Activated CD4-positive, alpha-beta T cell treated with anti-CD3 and anti-CD28 coated beads, Interleukin-2, amount 10 ng/mL, durations not matched to agents 7 days and 5 days (primary cell): Measurements from ENCODE around the gene CCK. TPM values are rescaled to one million over a fixed set of nuclear protein-coding genes. Genes with fewer than 3 reads are reported as not detected.

ENCODE experiments used
- CTCF ChIA-PET: fragments of 350-600 bp; sonication (Branson Sonifier 250); formaldehyde crosslinking; loops from one replicate; lab custom pipeline; 2021; ENCODE audit warnings: antibody characterized with exemption; lab: Charles Lee
- POLR2A ChIA-PET: fragments of 350-600 bp; sonication (Branson Sonifier 250); formaldehyde crosslinking; loops from one replicate; lab custom pipeline; 2021; ENCODE audit warnings: antibody characterized with exemption; lab: Charles Lee
- DNase-seq: peaks from one replicate; pipeline ENCODE4 v3.0.0-alpha.2; 2020
- H3K27ac Mint-ChIP-seq: one replicate; pipeline ENCODE4 v1.8.0; 2021; ENCODE audit warnings: mild to moderate bottlenecking, moderate library complexity, mixed read lengths
- H3K27me3 Mint-ChIP-seq: one replicate; pipeline ENCODE4 v1.8.0; 2021; ENCODE audit warnings: mixed read lengths
- H3K36me3 Mint-ChIP-seq: one replicate; pipeline ENCODE4 v1.8.0; 2021; ENCODE audit warnings: low read depth, mixed read lengths
- H3K4me1 Mint-ChIP-seq: one replicate; pipeline ENCODE4 v1.8.0; 2021; ENCODE audit warnings: mixed read lengths
- H3K4me3 Mint-ChIP-seq: one replicate; pipeline ENCODE4 v1.8.0; 2021; ENCODE audit warnings: mild to moderate bottlenecking, moderate library complexity, mixed read lengths
- H3K9me3 Mint-ChIP-seq: one replicate; pipeline ENCODE4 v1.8.0; 2021; ENCODE audit warnings: mixed read lengths
- total RNA-seq, 2 experiments: library from RNA; stranded (reverse); gene quantifications; one replicate each; pipeline ENCODE4 v1.2.3, GENCODE V29; 2021

Gene CCK
- total RNA-seq, 2 experiments from 2014 or later: not detected

- H3K4me1 Mint-ChIP-seq: peaks cover 4% of the 10 kb centered on the region
- H3K36me3 Mint-ChIP-seq: no peaks in the 10 kb centered on the region
- no peak overlapping the region for H3K27ac Mint-ChIP-seq
- H3K9me3 Mint-ChIP-seq: no peaks in the 10 kb centered on the region
- H3K4me3 Mint-ChIP-seq: no peak overlapping the region
- POLR2A ChIA-PET: no interaction called here
- CTCF ChIA-PET: no interaction called here
- DNase-seq: no peak
- H3K27me3 Mint-ChIP-seq: peaks cover 74% of the 10 kb centered on the region
These were observed 2.3 kb downstream of the CCK start for GRCh38 chr3:42263354-42264346.

DNA sequence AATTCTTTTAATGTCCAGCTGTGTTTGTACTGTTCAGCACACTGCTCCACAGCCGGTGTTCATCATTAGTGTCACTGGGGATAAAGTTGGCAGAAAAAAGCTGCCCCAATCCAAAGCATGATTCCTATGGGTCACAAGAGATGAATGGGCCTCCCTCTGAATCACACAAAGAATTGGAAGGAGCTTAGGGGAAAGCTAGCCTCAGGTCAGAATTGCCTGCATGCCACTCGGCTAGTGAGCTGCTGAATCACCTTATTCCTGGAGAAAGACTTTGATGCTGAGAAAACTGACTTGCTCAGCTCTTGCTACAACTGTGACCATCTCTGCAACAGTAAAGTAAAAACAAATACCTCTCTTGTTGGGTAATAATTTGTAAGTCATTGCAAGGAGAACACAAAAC lies 3.5 kb downstream of the CCK start:
- Mint-ChIP-seq H3K36me3 (no peaks in the 10 kb centered on the region), H3K9me3 (no peaks in the 10 kb centered on the region), H3K4me1 (peaks cover 4% of the 10 kb centered on the region), H3K27me3 (peaks cover 75% of the 10 kb centered on the region), H3K27ac (no peak overlapping the region), H3K4me3 (no peak overlapping the region)
- DNase-seq: no peak
- CTCF ChIA-PET: no interaction called here
- POLR2A ChIA-PET: no interaction called here

- Mint-ChIP-seq H3K27me3 (peaks cover 47% of the 10 kb centered on the region), H3K4me3 (no peak overlapping the region), H3K9me3 (no peaks in the 10 kb centered on the region), H3K27ac (no peak overlapping the region), H3K36me3 (no peaks in the 10 kb centered on the region), H3K4me1 (peaks cover 4% of the 10 kb centered on the region)
- ChIA-PET CTCF (interaction anchor here (0.7 kb wide), 1 partner anchor 366 kb away, joined by 3 read pairs; no protein-coding TSS in a partner anchor), POLR2A (no interaction called here)
- no peak for DNase-seq
These were observed 9.0 kb downstream of the CCK start for GRCh38 chr3:42257007-42257406.

- no peak overlapping the region for H3K4me3 Mint-ChIP-seq
- peaks cover 40% of the 10 kb centered on the region for H3K27me3 Mint-ChIP-seq
- ChIA-PET POLR2A (no interaction called here), CTCF (interaction anchor here (0.7 kb wide), 1 partner anchor 365 kb away, joined by 3 read pairs; no protein-coding TSS in a partner anchor)
- peaks cover 4% of the 10 kb centered on the region for H3K4me1 Mint-ChIP-seq
- H3K27ac Mint-ChIP-seq: no peak overlapping the region
- H3K9me3 Mint-ChIP-seq: no peaks in the 10 kb centered on the region
- no peaks in the 10 kb centered on the region for H3K36me3 Mint-ChIP-seq
- DNase-seq: no peak
These were observed 9.7 kb downstream of the CCK start for GRCh38 chr3:42256135-42256819.

GRCh38 chr3:42254566-42254965 lies 11.4 kb downstream of the CCK start:
- Mint-ChIP-seq H3K9me3 (no peaks in the 10 kb centered on the region), H3K4me3 (no peak overlapping the region), H3K36me3 (no peaks in the 10 kb centered on the region), H3K27ac (no peak overlapping the region), H3K27me3 (peaks cover 27% of the 10 kb centered on the region), H3K4me1 (peaks cover 4% of the 10 kb centered on the region)
- no peak for DNase-seq
- POLR2A ChIA-PET: no interaction called here
- CTCF ChIA-PET: no interaction called here

- ChIA-PET CTCF (no interaction called here), POLR2A (no interaction called here)
- no peak overlapping the region for H3K27ac Mint-ChIP-seq
- DNase-seq: no peak
- no peaks in the 10 kb centered on the region for H3K9me3 Mint-ChIP-seq
- H3K4me3 Mint-ChIP-seq: no peak overlapping the region
- H3K36me3 Mint-ChIP-seq: no peaks in the 10 kb centered on the region
- H3K4me1 Mint-ChIP-seq: peaks cover 7% of the 10 kb centered on the region
- peaks cover 29% of the 10 kb centered on the region for H3K27me3 Mint-ChIP-seq
These were observed 15.2 kb downstream of the CCK start for GRCh38 chr3:42250761-42251160.

DNA sequence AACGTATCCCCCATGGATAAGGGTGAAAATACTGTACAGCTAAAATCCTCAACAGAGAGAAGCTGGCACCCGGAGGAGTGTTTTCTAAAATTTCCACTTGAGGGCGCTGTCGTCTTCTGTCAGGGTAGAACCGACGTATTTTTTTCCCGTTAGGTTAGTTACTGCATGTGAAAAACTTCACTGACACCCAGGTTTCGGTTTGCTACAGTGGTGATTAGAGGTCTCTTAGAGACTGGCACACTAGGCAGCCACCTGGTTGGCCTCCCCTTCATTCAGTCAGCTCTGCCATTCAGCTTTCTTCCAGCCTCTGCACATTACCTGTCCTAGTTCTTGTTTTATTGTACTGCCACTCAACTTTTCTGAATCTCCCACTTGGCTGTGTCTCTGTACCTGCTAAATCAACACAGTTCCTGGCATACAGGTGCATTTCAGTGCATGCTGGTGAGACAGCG lies 18.4 kb downstream of the CCK start:
- peak; percentile 72 for DNase-seq
- peaks cover 7% of the 10 kb centered on the region for H3K4me1 Mint-ChIP-seq
- no peak overlapping the region for H3K4me3 Mint-ChIP-seq
- no peaks in the 10 kb centered on the region for H3K36me3 Mint-ChIP-seq
- ChIA-PET CTCF (interaction anchor here (1.0 to 2.8 kb wide), 5 partner anchors 25 to 289 kb away, joined by 3 to 14 read pairs (median 3); no protein-coding TSS in a partner anchor), POLR2A (interaction anchor here (0.6 kb wide), 1 partner anchor 211 kb away, joined by 3 read pairs; no protein-coding TSS in a partner anchor)
- no peaks in the 10 kb centered on the region for H3K9me3 Mint-ChIP-seq
- H3K27ac Mint-ChIP-seq: no peak overlapping the region
- H3K27me3 Mint-ChIP-seq: peaks cover 33% of the 10 kb centered on the region

DNA sequence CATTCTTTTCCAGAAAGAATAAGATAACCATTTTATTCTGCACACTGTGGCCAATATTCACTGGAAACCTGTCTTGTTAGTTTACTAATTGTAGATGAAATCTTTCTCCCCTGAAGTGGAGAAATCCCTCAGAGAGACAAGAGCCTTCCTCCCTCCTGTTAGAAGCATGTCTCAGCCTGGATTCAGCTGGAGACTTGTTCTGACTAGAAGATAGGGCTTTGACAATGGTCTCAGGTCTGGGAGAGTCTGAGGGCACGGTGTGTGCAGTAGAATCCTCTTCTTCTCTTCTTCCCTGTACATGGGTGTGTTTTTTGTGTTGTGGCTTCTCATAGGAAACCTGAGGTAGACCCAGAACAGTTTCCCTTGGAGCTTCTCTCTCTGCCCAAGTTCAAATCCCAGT lies 19.9 kb downstream of the CCK start:
- DNase-seq: no peak
- no peaks in the 10 kb centered on the region for H3K9me3 Mint-ChIP-seq
- H3K4me1 Mint-ChIP-seq: peaks cover 7% of the 10 kb centered on the region
- ChIA-PET POLR2A (no interaction called here), CTCF (interaction anchor here (2.8 kb wide), 1 partner anchor 196 kb away, joined by 14 read pairs; no protein-coding TSS in a partner anchor)
- no peaks in the 10 kb centered on the region for H3K36me3 Mint-ChIP-seq
- no peak overlapping the region for H3K27ac Mint-ChIP-seq
- no peak overlapping the region for H3K4me3 Mint-ChIP-seq
- H3K27me3 Mint-ChIP-seq: peaks cover 37% of the 10 kb centered on the region

DNA sequence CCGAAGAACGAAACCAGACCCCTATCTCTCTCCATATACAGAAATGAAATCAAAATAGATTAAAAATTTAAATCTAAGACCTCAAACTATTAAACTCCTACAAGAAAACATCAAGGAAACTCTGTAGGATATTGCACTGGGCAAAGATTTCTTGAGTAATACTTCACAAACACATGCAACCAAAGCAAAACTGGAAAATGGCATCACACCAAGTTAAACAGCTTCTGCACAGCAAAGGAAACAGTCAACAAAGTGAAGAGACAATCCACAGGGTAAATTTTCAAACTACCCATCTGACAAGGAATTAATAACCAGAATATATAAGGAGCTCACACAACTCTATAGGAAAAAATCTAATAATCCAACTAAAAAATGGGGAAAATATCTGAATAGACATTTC lies 29.4 kb downstream of the CCK start:
- CTCF ChIA-PET: no interaction called here
- Mint-ChIP-seq H3K27me3 (peaks cover 33% of the 10 kb centered on the region), H3K36me3 (no peaks in the 10 kb centered on the region), H3K4me1 (no peaks in the 10 kb centered on the region), H3K4me3 (no peak overlapping the region), H3K27ac (no peak overlapping the region), H3K9me3 (peaks cover 11% of the 10 kb centered on the region)
- no peak for DNase-seq
- POLR2A ChIA-PET: no interaction called here

GRCh38 chr3:42235532-42235931 lies 30.5 kb downstream of the CCK start:
- Mint-ChIP-seq H3K27me3 (peaks cover 33% of the 10 kb centered on the region), H3K4me1 (no peaks in the 10 kb centered on the region), H3K27ac (no peak overlapping the region), H3K36me3 (no peaks in the 10 kb centered on the region), H3K9me3 (peaks cover 11% of the 10 kb centered on the region), H3K4me3 (no peak overlapping the region)
- no peak for DNase-seq
- ChIA-PET CTCF (no interaction called here), POLR2A (no interaction called here)

GRCh38 chr3:42230860-42231259 lies 35.1 kb downstream of the CCK start:
- CTCF ChIA-PET: interaction anchor here (1.5 kb wide), 1 partner anchor 40 kb away, joined by 5 read pairs; no protein-coding TSS in a partner anchor

DNA sequence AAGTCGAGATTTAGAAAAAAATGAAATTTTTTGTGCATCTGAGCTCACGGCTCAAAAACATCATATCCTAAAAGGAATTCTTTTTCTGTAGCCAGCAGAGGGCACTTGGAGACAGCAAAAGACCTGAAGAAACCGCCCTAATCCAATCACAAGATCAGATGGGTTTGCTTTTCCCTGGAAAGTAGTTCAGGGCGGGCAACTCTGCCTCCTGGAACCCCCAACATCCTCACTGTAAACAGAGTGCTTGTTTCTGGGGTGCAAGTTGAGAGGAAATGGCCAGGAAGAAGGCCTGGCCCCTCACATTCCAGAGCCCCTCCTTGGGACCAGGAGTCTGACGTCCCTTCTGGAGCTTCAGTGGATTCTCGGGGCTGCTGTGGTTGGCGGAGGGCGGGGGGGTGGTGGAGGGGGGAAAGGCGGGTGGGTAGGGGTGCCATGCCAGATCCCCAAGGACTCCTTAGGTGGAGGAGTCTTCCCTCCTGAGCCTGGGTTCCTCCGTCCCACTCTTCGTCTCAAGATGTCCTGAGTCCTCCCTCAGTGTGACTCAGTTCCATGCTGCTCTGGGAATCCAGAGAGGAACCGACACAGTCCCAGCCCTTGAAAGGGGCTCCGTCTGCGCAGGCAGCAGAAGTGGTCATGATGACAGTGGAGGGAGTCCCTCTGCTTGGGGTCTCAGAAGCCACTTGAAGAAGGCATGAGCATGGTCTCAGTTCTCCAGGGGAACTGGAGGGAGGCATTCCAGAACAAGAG lies 35.9 kb downstream of the CCK start:
- Mint-ChIP-seq H3K27ac (no peak overlapping the region), H3K4me1 (peaks cover 14% of the 10 kb centered on the region), H3K36me3 (peaks cover 10% of the 10 kb centered on the region), H3K9me3 (no peaks in the 10 kb centered on the region), H3K27me3 (peaks cover 17% of the 10 kb centered on the region), H3K4me3 (no peak overlapping the region)
- no peak for DNase-seq
- CTCF ChIA-PET: interaction anchor here (1.5 to 1.7 kb wide), 2 partner anchors 26 to 39 kb away, joined by 3 to 5 read pairs; no protein-coding TSS in a partner anchor
- POLR2A ChIA-PET: no interaction called here

More at GRCh38 chr3:42230860-42231259, 35.1 kb downstream of the CCK start:
- no peak for DNase-seq
- POLR2A ChIA-PET: no interaction called here
- Mint-ChIP-seq H3K27me3 (peaks cover 22% of the 10 kb centered on the region), H3K27ac (no peak overlapping the region), H3K36me3 (peaks cover 4% of the 10 kb centered on the region), H3K4me1 (peaks cover 14% of the 10 kb centered on the region), H3K4me3 (no peak overlapping the region), H3K9me3 (no peaks in the 10 kb centered on the region)
